ENCODE measurements around the gene RIC8B. TPM values are rescaled to one million over a fixed set of nuclear protein-coding genes. Genes with fewer than 3 reads are reported as not detected.

Gene RIC8B
- total RNA-seq, 1 experiment from 2014 or later = 29.0 TPM

DNA sequence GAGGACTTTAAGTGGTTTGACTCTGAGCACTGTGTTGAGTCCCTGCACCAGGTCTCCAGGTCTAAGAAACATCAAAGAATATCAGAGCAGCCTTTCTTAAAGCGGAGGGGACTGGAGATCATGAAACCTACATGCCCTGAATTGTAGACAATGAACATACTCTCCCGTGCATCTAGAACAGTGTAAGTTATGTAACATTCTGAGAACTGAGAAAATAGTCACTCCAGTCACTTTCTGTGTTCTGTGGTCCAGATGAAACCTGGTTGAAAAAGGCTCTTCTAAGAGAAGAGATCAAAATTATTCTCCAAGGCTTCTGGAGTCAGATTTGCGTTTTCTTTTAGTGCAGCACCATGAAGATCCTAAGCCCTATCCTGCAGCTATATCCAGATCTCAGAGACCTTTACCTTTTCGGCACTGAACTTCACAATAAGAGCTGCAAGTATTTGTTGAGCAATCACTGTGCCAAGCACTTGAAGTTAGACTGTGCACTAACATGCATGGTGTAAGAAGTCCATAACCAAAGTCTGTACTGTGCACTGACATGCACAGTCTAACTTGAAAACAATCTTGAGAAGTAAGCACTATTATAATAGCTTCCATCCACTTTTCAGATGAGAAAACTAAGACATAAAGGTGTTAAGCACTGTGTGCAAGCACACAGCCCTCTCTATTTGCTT lies 115.6 kb downstream of the RIC8B start:
- no peak overlapping the region for H4K91ac ChIP-seq (ENCODE audit: insufficient read length, low read depth, low read length)
- no peak overlapping the region for H3K4ac ChIP-seq (ENCODE audit: low read depth, low read length)
- H3K9me3 Mint-ChIP-seq = no peaks in the 10 kb centered on the region
- H4K8ac ChIP-seq (replicated peaks; ENCODE audit: insufficient read length, low read depth, low read length) = no peak overlapping the region
- no peak overlapping the region for H3K27ac ChIP-seq (ENCODE audit: insufficient read length, low read depth, low read length)
- WGBS (ENCODE audit: extremely low coverage, insufficient read length, low lambda C conversion rate) = no CpG with 5 or more reads among the region's 4 CpGs
- H3K27me3 Mint-ChIP-seq (ENCODE audit: low read depth) = no peaks in the 10 kb centered on the region; the same call in 1 of the 2 replicates
- no peak overlapping the region for H2BK120ac ChIP-seq (ENCODE audit: low read depth, low read length, poor library complexity, severe bottlenecking)
- H3K36me3 Mint-ChIP-seq (ENCODE audit: insufficient read depth in 1 of 3, low read depth in 3 of 3) = peaks cover 0 to 9% (median 1%) of the 10 kb centered on the region in 3 experiments; a peak in 4 of 7 replicates
- no peaks in the 10 kb centered on the region for H3K23me2 ChIP-seq (ENCODE audit: insufficient read length, low read depth, low read length, poor library complexity, severe bottlenecking)
- H3K27ac Mint-ChIP-seq = no peak overlapping the region
- no peak overlapping the region for H4K5ac ChIP-seq (ENCODE audit: insufficient read length, low read depth, low read length)
- H2BK12ac ChIP-seq (ENCODE audit: insufficient read length, low read depth, low read length) = no peak overlapping the region
- H4K20me1 ChIP-seq (ENCODE audit: control insufficient read depth, insufficient read depth, insufficient read length) = no peaks in the 10 kb centered on the region
- no peak overlapping the region for H2BK15ac ChIP-seq (ENCODE audit: low read depth, low read length)
- H3T11ph ChIP-seq (ENCODE audit: low read length) = no peak overlapping the region
- TF ChIP-seq, protein P1, sequence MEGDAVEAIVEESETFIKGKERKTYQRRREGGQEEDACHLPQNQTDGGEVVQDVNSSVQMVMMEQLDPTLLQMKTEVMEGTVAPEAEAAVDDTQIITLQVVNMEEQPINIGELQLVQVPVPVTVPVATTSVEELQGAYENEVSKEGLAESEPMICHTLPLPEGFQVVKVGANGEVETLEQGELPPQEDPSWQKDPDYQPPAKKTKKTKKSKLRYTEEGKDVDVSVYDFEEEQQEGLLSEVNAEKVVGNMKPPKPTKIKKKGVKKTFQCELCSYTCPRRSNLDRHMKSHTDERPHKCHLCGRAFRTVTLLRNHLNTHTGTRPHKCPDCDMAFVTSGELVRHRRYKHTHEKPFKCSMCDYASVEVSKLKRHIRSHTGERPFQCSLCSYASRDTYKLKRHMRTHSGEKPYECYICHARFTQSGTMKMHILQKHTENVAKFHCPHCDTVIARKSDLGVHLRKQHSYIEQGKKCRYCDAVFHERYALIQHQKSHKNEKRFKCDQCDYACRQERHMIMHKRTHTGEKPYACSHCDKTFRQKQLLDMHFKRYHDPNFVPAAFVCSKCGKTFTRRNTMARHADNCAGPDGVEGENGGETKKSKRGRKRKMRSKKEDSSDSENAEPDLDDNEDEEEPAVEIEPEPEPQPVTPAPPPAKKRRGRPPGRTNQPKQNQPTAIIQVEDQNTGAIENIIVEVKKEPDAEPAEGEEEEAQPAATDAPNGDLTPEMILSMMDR (conservative IDR thresholded peaks at IDR 0.05) = no peak
- DNase-seq = no peak
- H3K27me3 ChIP-seq (ENCODE audit: insufficient read depth, low read length) = no peaks in the 10 kb centered on the region
- no peak overlapping the region for H3K18ac ChIP-seq (ENCODE audit: insufficient read length, low read depth, low read length)
- no peak overlapping the region for H2AK5ac ChIP-seq (ENCODE audit: insufficient read length, low read length)
- no peak overlapping the region for H2AFZ ChIP-seq (ENCODE audit: low read length)
- H3K4me2 ChIP-seq (ENCODE audit: insufficient read depth, insufficient read length, low read length) = no peak overlapping the region
- no peaks in the 10 kb centered on the region for H3K4me1 ChIP-seq (ENCODE audit: insufficient read depth, low read length)
- no peak overlapping the region for H2BK20ac ChIP-seq (ENCODE audit: low read depth, low read length, poor library complexity, severe bottlenecking)
- H3K56ac ChIP-seq (ENCODE audit: insufficient read length, low read depth, low read length) = no peak overlapping the region
- H3K9ac ChIP-seq (ENCODE audit: extremely low read depth, insufficient read length, low read length) = no peak overlapping the region
- H3K4me1 Mint-ChIP-seq = no peaks in the 10 kb centered on the region
- H3K79me1 ChIP-seq (ENCODE audit: insufficient read depth, low read depth, low read length, poor library complexity, severe bottlenecking) = no peaks in the 10 kb centered on the region
- no peak overlapping the region for H3K14ac ChIP-seq (ENCODE audit: insufficient read depth, low read length)
- H2BK5ac ChIP-seq (ENCODE audit: insufficient read length, low read length) = no peak overlapping the region
- no peaks in the 10 kb centered on the region for H3K79me2 ChIP-seq (ENCODE audit: insufficient read depth, low read length)
- no peak overlapping the region for H3K4me3 Mint-ChIP-seq
- H3K23ac ChIP-seq (ENCODE audit: insufficient read length, low read depth, low read length) = no peak overlapping the region
- H3K9me3 ChIP-seq (ENCODE audit: control insufficient read depth, low read depth, low read length) = no peaks in the 10 kb centered on the region

Measured in H9 (cell line).